ENCODE measurements around the gene OPTC.
"Not testable (repeated sequence)": the region's sequence is repeated elsewhere in the genome, so short reads cannot be mapped to it uniquely, and the experiment has no call there.

The OPTC gene

GRCh38 chr1:203493901-203494300 is at the start of gene OPTC:
OPTC (plus strand) TSS chr1:203494153; CDS start chr1:203496006, 1,853 bp downstream.
- H3K4me3 ChIP-seq (ENCODE audit: low read depth, low read length), result no peak within 1 kb of the TSS
- H3K27me3 ChIP-seq (ENCODE audit: control insufficient read depth, insufficient read depth, low read length), result no peaks in the 10 kb centered on the region
- H3K36me3 ChIP-seq (ENCODE audit: control insufficient read depth, insufficient read depth, low read length), result no peaks in the 10 kb centered on the region
- H3K9me3 ChIP-seq (ENCODE audit: control insufficient read depth, insufficient read depth, low read length), result no peaks in the 10 kb centered on the region
- no peak within 1 kb of the TSS for H3K27ac ChIP-seq (ENCODE audit: low read depth, low read length)
- peaks cover 17% of the 10 kb centered on the region for H3K4me1 ChIP-seq (ENCODE audit: control insufficient read depth, insufficient read depth, low read length)
- no peak within 1 kb of the TSS for H3K9ac ChIP-seq (ENCODE audit: low read depth, low read length)

- no peak overlapping the region for H3K27ac ChIP-seq (ENCODE audit: low read depth, low read length)
- H3K36me3 ChIP-seq (ENCODE audit: control insufficient read depth, insufficient read depth, low read length), result no peaks in the 10 kb centered on the region
- peaks cover 2% of the 10 kb centered on the region; the same call in 1 of the 2 replicates for H3K27me3 ChIP-seq (ENCODE audit: control insufficient read depth, insufficient read depth, low read length)
Observed at GRCh38 chr1:203444171-203444576, 49.8 kb upstream of the OPTC start.

GRCh38 chr1:203447151-203447550 is 46.8 kb upstream of the OPTC start:
- no peaks in the 10 kb centered on the region for H3K27me3 ChIP-seq (ENCODE audit: control insufficient read depth, insufficient read depth, low read length)
- no peak overlapping the region for H3K27ac ChIP-seq (ENCODE audit: low read depth, low read length)
- no peak overlapping the region for H3K9ac ChIP-seq (ENCODE audit: low read depth, low read length)
- H3K4me1 ChIP-seq (ENCODE audit: control insufficient read depth, insufficient read depth, low read length), result peaks cover 18% of the 10 kb centered on the region
- no peaks in the 10 kb centered on the region for H3K9me3 ChIP-seq (ENCODE audit: control insufficient read depth, insufficient read depth, low read length)
- no peak overlapping the region for H3K4me3 ChIP-seq (ENCODE audit: low read depth, low read length)
- H3K36me3 ChIP-seq (ENCODE audit: control insufficient read depth, insufficient read depth, low read length), result no peaks in the 10 kb centered on the region

More at GRCh38 chr1:203444171-203444576, 49.8 kb upstream of the OPTC start:
- Histone ChIP-seq H3K9ac (ENCODE audit: low read depth, low read length) (no peak overlapping the region), H3K4me1 (ENCODE audit: control insufficient read depth, insufficient read depth, low read length) (peaks cover 13% of the 10 kb centered on the region), H3K9me3 (ENCODE audit: control insufficient read depth, insufficient read depth, low read length) (no peaks in the 10 kb centered on the region), H3K4me3 (ENCODE audit: low read depth, low read length) (no peak overlapping the region)

DNA sequence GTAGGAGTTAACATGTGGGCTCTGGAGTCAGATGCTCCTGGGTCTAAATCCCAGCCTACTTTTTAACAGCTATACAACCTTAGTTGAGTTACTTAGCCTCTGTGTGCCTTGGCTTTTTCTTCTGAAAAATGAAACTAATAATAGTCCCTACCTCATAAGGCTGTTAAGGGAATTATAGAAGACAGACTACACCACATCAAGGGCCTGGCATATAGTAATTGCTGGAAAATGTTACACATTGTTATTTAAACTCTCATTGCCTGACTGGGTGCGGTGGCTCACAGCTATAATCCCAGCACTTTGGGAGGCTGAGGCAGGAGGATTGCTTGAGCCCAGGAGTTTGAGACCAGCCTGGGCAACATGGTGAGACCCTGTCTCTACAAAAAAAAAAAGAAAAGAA is 46.4 kb upstream of the OPTC start:
- not testable (repeated sequence) for H3K9me3 ChIP-seq (ENCODE audit: control insufficient read depth, insufficient read depth, low read length); H3K4me3 ChIP-seq (ENCODE audit: low read depth, low read length); H3K36me3 ChIP-seq (ENCODE audit: control insufficient read depth, insufficient read depth, low read length); H3K9ac ChIP-seq (ENCODE audit: low read depth, low read length); H3K27ac ChIP-seq (ENCODE audit: low read depth, low read length); H3K27me3 ChIP-seq (ENCODE audit: control insufficient read depth, insufficient read depth, low read length)
- peaks cover 18% of the 10 kb centered on the region for H3K4me1 ChIP-seq (ENCODE audit: control insufficient read depth, insufficient read depth, low read length)

DNA sequence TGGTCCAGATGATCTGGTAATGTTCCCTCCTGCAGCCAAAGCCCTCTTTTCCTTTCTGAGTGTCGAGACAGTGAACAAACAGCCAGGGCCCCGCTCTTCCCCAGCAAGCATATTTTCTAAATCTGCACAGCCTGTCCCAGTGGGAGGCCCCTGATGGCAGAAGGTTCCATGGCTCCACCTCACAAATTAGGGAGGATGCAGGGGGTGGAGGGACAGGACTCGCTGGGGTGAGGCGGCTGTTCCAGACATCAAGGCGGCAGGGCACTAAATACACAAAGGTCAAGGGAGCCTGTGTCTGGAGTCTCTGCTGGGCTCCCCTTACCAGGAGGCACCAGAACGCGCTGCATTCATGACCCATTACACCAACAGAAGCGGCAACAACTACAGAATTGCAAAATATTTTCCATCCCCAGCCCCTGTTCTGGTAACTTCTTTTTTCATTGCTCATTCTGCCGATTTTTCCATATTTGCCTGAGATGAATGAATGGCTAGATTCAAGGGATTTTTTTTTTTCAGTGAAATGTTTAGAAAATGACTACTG is 45.4 kb upstream of the OPTC start:
- H3K27me3 ChIP-seq (ENCODE audit: control insufficient read depth, insufficient read depth, low read length), result no peaks in the 10 kb centered on the region
- no peaks in the 10 kb centered on the region for H3K9me3 ChIP-seq (ENCODE audit: control insufficient read depth, insufficient read depth, low read length)
- no peak overlapping the region for H3K27ac ChIP-seq (ENCODE audit: low read depth, low read length)
- no peak overlapping the region for H3K4me3 ChIP-seq (ENCODE audit: low read depth, low read length)
- H3K36me3 ChIP-seq (ENCODE audit: control insufficient read depth, insufficient read depth, low read length), result no peaks in the 10 kb centered on the region
- no peak overlapping the region for H3K9ac ChIP-seq (ENCODE audit: low read depth, low read length)
- peaks cover 14% of the 10 kb centered on the region for H3K4me1 ChIP-seq (ENCODE audit: control insufficient read depth, insufficient read depth, low read length)

GRCh38 chr1:203450001-203450400 is 44.0 kb upstream of the OPTC start:
- Histone ChIP-seq H3K27me3 (ENCODE audit: control insufficient read depth, insufficient read depth, low read length) (no peaks in the 10 kb centered on the region), H3K27ac (ENCODE audit: low read depth, low read length) (no peak overlapping the region)

DNA sequence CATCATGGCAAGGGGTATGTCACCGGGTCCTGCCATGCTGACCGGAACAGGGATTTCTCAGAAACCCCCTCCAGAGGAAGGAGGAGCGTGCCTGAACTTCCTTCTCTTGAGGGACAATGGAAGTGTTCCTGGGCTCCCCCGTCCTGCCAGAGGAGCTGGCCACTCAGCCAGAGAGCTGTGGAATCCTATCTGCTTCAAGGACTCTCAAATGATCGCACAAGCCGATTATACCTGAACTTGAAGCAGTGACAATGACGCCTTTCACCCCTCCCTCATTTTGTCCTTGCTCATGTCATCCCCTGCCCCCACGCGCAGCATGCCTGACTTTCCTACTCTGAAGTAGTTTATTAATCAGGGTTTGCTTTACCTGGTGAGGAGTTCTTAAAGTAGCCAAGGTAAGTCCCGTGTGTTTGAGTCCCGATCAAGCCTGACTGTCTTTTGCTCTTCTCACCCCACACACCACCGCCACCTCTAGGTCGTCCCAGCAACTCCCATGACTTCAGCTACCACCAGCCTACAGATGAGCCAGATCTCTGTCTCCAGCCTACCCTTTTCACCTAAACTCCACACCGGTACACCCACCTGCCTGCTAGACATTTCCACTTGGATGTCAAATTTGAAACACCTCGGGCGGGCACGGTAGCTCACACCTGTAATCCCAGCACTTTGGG is 43.3 kb upstream of the OPTC start:
- Histone ChIP-seq H3K9ac (ENCODE audit: low read depth, low read length) (no peak overlapping the region), H3K27ac (ENCODE audit: low read depth, low read length) (no peak overlapping the region), H3K27me3 (ENCODE audit: control insufficient read depth, insufficient read depth, low read length) (no peaks in the 10 kb centered on the region), H3K4me1 (ENCODE audit: control insufficient read depth, insufficient read depth, low read length) (peaks cover 14% of the 10 kb centered on the region), H3K36me3 (ENCODE audit: control insufficient read depth, insufficient read depth, low read length) (no peaks in the 10 kb centered on the region), H3K9me3 (ENCODE audit: control insufficient read depth, insufficient read depth, low read length) (no peaks in the 10 kb centered on the region), H3K4me3 (ENCODE audit: low read depth, low read length) (no peak overlapping the region)

More at GRCh38 chr1:203450001-203450400, 44.0 kb upstream of the OPTC start:
- Histone ChIP-seq H3K9me3 (ENCODE audit: control insufficient read depth, insufficient read depth, low read length) (no peaks in the 10 kb centered on the region), H3K9ac (ENCODE audit: low read depth, low read length) (no peak overlapping the region), H3K4me1 (ENCODE audit: control insufficient read depth, insufficient read depth, low read length) (peaks cover 14% of the 10 kb centered on the region), H3K36me3 (ENCODE audit: control insufficient read depth, insufficient read depth, low read length) (no peaks in the 10 kb centered on the region), H3K4me3 (ENCODE audit: low read depth, low read length) (no peak overlapping the region)

GRCh38 chr1:203451836-203452784 is 41.8 kb upstream of the OPTC start:
- Histone ChIP-seq H3K36me3 (ENCODE audit: control insufficient read depth, insufficient read depth, low read length) (no peaks in the 10 kb centered on the region), H3K4me3 (ENCODE audit: low read depth, low read length) (no peak overlapping the region), H3K27me3 (ENCODE audit: control insufficient read depth, insufficient read depth, low read length) (no peaks in the 10 kb centered on the region), H3K9ac (ENCODE audit: low read depth, low read length) (no peak overlapping the region), H3K9me3 (ENCODE audit: control insufficient read depth, insufficient read depth, low read length) (no peaks in the 10 kb centered on the region), H3K27ac (ENCODE audit: low read depth, low read length) (no peak overlapping the region), H3K4me1 (ENCODE audit: control insufficient read depth, insufficient read depth, low read length) (peaks cover 14% of the 10 kb centered on the region)

- Histone ChIP-seq H3K4me1 (ENCODE audit: control insufficient read depth, insufficient read depth, low read length) (peaks cover 14% of the 10 kb centered on the region), H3K27me3 (ENCODE audit: control insufficient read depth, insufficient read depth, low read length) (no peaks in the 10 kb centered on the region), H3K9ac (ENCODE audit: low read depth, low read length) (no peak overlapping the region)
Observed at GRCh38 chr1:203453016-203453415, 40.9 kb upstream of the OPTC start.

GRCh38 chr1:203453616-203454015 is 40.3 kb upstream of the OPTC start:
- Histone ChIP-seq H3K27ac (ENCODE audit: low read depth, low read length) (no peak overlapping the region), H3K4me1 (ENCODE audit: control insufficient read depth, insufficient read depth, low read length) (peaks cover 10% of the 10 kb centered on the region), H3K27me3 (ENCODE audit: control insufficient read depth, insufficient read depth, low read length) (no peaks in the 10 kb centered on the region), H3K9me3 (ENCODE audit: control insufficient read depth, insufficient read depth, low read length) (no peaks in the 10 kb centered on the region), H3K4me3 (ENCODE audit: low read depth, low read length) (no peak overlapping the region), H3K9ac (ENCODE audit: low read depth, low read length) (no peak overlapping the region), H3K36me3 (ENCODE audit: control insufficient read depth, insufficient read depth, low read length) (no peaks in the 10 kb centered on the region)

More at GRCh38 chr1:203453016-203453415, 40.9 kb upstream of the OPTC start:
- Histone ChIP-seq H3K9me3 (ENCODE audit: control insufficient read depth, insufficient read depth, low read length) (no peaks in the 10 kb centered on the region), H3K36me3 (ENCODE audit: control insufficient read depth, insufficient read depth, low read length) (no peaks in the 10 kb centered on the region), H3K4me3 (ENCODE audit: low read depth, low read length) (no peak overlapping the region), H3K27ac (ENCODE audit: low read depth, low read length) (no peak overlapping the region)

All from HUES48 (cell line).